Renal cortical epithelial cell (primary cell): ENCODE results near the gene BTBD9. TPM values are rescaled to one million over a fixed set of nuclear protein-coding genes. Genes with fewer than 3 reads are reported as not detected.
"Not testable (repeated sequence)": the region's sequence is repeated elsewhere in the genome, so short reads cannot be mapped to it uniquely, and the experiment has no call there.

Source experiments
- DNase-seq: peaks from one replicate; pipeline ENCODE4 v3.0.0-alpha.2; 2011; ENCODE audit warnings: low read depth
- total RNA-seq: library from RNA; depleted of rRNA; stranded (reverse); fragments of >200 nt; gene quantifications from 2 replicates; pipeline ENCODE4 v1.2.3, GENCODE V29; 2014

BTBD9 gene
- total RNA-seq, 1 donor from 2014 or later: 18.8 TPM

- no peak for DNase-seq
Measured at GRCh38 chr6:38149531-38149930, 490.2 kb downstream of the BTBD9 start.

DNA sequence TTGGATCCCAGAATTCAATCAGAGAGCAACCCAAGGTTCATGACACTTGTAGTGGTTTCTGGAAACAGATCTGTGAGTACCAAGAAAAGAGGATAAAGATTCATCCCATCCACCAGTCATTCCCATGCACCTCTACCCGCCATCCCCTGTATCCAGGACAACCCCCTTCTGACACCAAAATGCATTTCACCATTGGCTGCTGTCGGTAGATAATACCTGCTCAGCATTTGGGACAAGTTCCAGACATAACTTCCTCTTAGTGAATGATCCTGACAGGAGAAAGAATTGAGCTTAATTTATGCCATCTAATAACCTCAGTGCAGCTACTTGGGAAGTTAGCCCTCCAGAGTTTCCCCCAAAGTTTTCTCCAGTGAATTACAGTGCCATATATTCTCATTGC is 491.1 kb downstream of the BTBD9 start:
- DNase-seq: no peak

DNA sequence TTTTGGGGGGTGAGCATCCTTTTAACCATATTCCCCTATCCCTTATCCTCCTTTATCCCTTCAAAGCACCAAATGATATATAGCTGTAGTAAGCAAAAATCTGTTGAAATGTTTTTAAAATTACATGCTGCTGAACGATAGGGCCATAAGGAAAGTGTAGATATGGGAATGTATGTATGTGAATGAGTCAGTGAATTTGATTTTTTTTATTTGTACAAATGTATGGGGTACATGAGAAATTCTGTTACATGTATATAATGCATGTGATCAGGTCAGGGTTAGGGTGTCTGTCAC is 493.0 kb downstream of the BTBD9 start:
- DNase-seq: no peak

GRCh38 chr6:38146021-38146733 is 493.6 kb downstream of the BTBD9 start:
- DNase-seq: no peak

GRCh38 chr6:38144365-38144945 is 495.3 kb downstream of the BTBD9 start:
- DNase-seq: no peak

DNA sequence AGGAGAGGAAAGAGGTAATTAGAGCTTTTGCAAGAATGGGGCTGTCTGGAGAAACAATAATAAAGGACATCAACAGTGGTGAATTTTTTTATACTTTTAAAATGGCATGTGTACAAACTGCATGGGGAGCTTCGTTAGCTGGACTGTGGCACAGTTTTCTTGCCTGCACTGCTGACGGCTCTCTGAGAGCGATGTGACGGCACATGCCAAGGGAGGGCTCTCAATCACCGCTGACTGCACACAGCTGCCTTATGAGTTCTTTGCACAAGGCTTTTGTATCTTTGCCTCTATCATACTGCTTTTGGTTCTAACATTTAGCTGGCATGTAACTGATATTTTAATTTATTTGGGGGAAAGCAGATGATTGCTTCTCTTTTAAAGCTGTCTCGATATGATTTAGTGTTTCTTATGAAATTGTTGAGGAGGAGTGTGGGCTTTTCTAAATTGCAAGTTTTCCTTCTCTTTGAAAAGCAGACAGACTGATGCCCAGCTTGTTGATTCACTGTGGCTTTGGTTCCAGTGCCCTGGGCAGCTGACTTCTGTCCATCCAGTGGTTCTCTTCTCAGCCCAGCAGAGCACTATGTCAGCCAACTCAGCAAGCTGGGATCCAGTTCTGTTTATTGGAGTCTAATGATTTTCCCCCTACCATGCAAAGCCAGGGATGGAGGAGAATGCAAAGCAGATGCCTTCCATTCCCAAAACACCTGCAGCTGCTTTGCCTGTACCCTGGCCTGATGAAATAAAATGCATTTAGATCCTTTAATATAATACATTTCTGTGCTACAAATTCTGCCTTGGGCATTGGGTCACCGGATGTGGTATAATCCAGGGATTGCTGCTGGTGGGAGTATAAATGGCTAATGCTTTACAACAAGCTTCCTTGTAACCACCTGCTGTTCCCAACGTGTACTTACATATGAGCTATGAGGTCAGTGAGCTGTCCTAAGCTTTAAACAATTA is 496.3 kb downstream of the BTBD9 start:
- peak; percentile 44 for DNase-seq

- DNase-seq: no peak
Measured at GRCh38 chr6:38142178-38142902, 497.4 kb downstream of the BTBD9 start.

GRCh38 chr6:38141716-38142115 is 498.0 kb downstream of the BTBD9 start:
- DNase-seq: no peak

- no peak for DNase-seq
Measured at GRCh38 chr6:38141085-38141484, 498.6 kb downstream of the BTBD9 start.

DNA sequence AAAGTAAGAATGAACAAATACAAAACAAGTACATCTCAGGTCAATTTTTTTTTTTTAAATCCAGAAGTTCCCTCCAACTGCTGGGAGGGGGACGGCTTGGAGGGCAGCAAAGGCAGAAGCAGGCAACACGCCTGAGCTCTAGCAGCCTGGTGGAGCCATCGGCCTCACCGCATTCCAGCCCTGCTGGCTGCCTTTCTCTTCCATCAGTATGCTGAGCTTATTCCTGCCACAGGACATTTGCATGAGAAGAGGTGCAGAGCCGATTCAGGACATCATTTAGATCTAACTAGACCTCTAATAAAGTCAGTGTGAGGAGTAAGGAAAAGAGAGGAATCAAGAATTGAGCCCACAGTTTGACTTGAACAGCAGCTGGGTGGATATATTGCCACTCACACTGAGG is 501.4 kb downstream of the BTBD9 start:
- no peak for DNase-seq

DNA sequence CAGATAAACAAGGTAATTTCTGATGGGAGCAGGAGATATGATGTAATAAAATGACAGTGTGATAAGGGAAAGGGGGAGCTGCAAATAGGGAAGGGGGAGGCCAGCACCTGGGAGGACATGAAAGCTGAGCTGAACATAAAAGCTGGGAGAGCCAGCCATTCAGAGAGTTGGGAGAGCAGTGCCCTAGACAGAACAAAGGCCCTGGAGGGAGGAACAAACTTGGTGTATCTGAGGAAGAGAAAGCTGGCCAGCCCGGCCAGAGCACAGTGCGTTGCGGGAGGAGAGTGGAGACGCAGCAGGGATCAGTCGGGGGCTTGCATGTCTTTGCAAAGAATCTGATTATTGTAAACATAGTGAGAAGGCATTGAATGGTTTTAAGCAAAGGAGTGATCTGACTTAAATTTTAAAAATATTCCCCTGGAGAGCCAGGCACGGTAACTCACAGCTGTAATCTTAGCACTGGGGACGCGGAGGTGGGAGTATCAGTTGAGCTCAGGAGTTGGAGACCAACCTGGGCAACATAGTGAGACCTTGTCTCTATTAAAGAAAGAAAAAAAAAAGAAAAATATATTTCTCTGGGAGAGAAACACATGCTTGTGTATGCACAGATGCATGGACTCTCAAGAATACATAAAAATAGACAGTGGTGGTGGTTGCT is 502.0 kb downstream of the BTBD9 start:
- DNase-seq: no peak

DNA sequence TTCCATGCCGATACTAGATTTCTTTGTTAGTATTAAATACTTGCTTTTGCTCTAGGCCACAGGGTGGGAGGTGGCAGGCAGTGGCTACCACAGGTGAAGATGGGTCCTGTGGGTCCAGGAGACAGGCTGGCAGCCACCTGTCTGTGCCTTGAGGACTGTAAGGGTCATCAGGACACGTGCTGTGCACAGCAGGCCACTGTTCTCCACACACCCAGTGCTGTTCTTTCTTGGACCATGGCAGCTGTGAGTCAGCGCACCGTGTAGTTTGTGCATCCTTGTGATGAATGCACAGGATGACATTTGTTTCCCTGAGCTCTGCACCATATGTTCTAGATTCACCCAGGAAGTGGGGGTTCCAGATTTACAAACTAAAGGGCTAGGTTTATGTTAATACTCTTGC is 503.2 kb downstream of the BTBD9 start:
- DNase-seq: no peak

DNA sequence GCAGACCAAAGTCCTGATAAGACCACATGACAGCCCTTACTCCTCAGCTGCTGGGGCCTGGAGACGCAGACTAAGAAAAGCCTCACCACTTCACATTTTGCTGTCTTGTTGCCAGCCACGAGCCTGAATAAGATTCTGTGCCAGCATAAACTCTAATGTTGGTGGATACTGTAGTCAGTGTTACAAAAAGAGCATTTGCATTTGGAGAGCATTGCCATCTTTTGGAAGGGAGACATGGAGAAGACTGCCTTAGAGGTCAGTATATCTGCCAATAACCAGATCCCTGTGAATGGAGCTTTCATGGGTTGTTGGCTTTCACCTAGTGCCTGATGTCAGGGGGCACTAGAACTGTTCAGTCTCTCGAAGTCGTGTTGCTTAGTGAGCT is 505.0 kb downstream of the BTBD9 start:
- no peak for DNase-seq

GRCh38 chr6:38133932-38134703 is 505.6 kb downstream of the BTBD9 start:
- no peak for DNase-seq

- DNase-seq: peak; percentile 91
Measured at GRCh38 chr6:38131527-38131965, 508.2 kb downstream of the BTBD9 start.

GRCh38 chr6:38127284-38127683 is 512.4 kb downstream of the BTBD9 start:
- DNase-seq: no peak

DNA sequence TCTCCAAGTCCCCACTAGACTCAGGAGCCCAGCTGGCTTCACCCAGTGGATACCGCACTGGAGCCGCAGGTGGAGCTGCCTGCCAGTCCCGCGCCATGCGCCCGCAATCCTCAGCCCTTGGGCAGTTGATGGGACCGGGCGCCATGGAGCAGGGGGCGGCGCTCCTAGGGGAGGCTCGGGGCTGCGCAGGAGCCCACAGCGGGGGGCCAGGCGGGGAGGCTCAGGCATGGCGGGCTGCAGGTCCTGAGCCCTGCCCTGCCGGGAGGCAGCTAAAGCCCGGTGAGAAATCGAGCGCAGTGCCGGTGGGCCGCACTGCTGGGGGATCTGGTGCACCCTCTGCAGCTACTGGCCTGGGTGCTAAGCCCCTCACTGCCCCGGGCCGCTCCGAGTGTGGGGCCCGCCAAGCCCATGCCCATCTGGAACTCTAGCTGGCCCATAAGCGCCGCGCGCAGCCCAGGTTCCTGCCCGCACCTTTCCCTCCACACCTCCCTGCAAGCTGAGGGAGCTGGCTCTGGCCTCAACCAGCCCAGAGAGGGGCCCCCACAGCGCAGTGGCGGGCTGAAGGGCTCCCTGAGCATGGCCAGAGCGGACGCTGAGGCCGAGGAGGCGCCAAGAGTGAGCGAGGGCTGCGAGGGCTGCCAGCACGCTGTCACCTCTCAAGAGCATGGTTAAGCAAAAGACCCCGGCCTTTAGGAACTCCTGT is 515.4 kb downstream of the BTBD9 start:
- DNase-seq: not testable (repeated sequence)

- no peak for DNase-seq
Measured at GRCh38 chr6:38119516-38119915, 520.2 kb downstream of the BTBD9 start.

- DNase-seq: no peak
Measured at GRCh38 chr6:38118791-38119365, 520.9 kb downstream of the BTBD9 start.
